ENCODE results near the gene NMBR.

DNA sequence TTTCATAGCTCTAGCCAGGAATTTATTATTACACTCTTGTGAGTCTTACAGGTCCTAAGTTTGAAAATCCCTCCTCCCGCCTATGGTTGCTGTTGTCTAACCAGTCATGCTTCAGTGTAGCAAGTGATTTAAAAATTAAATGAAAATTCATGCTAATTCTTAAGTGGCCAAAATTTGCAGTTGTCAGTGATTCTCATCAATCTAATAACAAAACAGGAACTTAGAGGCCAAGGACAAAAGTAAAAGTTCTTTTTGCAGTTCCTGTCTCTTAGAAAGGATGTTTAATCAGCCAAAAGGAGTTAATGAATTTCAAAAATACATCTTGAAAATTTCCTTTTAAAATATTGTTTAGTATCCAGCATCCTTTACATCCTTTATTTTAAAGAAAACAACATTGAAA, 36.4 kb upstream of the NMBR start:
- TF ChIP-seq, protein P1, sequence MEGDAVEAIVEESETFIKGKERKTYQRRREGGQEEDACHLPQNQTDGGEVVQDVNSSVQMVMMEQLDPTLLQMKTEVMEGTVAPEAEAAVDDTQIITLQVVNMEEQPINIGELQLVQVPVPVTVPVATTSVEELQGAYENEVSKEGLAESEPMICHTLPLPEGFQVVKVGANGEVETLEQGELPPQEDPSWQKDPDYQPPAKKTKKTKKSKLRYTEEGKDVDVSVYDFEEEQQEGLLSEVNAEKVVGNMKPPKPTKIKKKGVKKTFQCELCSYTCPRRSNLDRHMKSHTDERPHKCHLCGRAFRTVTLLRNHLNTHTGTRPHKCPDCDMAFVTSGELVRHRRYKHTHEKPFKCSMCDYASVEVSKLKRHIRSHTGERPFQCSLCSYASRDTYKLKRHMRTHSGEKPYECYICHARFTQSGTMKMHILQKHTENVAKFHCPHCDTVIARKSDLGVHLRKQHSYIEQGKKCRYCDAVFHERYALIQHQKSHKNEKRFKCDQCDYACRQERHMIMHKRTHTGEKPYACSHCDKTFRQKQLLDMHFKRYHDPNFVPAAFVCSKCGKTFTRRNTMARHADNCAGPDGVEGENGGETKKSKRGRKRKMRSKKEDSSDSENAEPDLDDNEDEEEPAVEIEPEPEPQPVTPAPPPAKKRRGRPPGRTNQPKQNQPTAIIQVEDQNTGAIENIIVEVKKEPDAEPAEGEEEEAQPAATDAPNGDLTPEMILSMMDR (IDR thresholded peaks at IDR 0.05) = no peak
- TF ChIP-seq TCF7L2 (IDR thresholded peaks at IDR 0.05; ENCODE audit: low read depth, low read length) (no peak), SIN3A (IDR thresholded peaks at IDR 0.05; ENCODE audit: borderline replicate concordance, insufficient read depth, low read depth, low read length) (no peak), POLR2AphosphoS5 (IDR thresholded peaks at IDR 0.05; ENCODE audit: low read depth, low read length) (no peak)
- TF ChIP-seq, protein P2, sequence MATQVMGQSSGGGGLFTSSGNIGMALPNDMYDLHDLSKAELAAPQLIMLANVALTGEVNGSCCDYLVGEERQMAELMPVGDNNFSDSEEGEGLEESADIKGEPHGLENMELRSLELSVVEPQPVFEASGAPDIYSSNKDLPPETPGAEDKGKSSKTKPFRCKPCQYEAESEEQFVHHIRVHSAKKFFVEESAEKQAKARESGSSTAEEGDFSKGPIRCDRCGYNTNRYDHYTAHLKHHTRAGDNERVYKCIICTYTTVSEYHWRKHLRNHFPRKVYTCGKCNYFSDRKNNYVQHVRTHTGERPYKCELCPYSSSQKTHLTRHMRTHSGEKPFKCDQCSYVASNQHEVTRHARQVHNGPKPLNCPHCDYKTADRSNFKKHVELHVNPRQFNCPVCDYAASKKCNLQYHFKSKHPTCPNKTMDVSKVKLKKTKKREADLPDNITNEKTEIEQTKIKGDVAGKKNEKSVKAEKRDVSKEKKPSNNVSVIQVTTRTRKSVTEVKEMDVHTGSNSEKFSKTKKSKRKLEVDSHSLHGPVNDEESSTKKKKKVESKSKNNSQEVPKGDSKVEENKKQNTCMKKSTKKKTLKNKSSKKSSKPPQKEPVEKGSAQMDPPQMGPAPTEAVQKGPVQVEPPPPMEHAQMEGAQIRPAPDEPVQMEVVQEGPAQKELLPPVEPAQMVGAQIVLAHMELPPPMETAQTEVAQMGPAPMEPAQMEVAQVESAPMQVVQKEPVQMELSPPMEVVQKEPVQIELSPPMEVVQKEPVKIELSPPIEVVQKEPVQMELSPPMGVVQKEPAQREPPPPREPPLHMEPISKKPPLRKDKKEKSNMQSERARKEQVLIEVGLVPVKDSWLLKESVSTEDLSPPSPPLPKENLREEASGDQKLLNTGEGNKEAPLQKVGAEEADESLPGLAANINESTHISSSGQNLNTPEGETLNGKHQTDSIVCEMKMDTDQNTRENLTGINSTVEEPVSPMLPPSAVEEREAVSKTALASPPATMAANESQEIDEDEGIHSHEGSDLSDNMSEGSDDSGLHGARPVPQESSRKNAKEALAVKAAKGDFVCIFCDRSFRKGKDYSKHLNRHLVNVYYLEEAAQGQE (IDR thresholded peaks at IDR 0.05; ENCODE audit: insufficient read depth in 1 of 2, low read depth in 2 of 2, low read length in 1 of 2) = no peak

Measured in Panc1 (cell line).